CMK (cell line): ENCODE data around the gene SH3PXD2B.
"Not testable (repeated sequence)": the region's sequence is repeated elsewhere in the genome, so short reads cannot be mapped to it uniquely, and the experiment has no call there.

ENCODE experiments used
- DNase-seq: peaks from one replicate; pipeline ENCODE4 v3.0.0-alpha.2; 2010; ENCODE audit warnings: low read depth

SH3PXD2B gene

GRCh38 chr5:172485511-172486202, 31.3 kb upstream of the SH3PXD2B start:
- no peak for DNase-seq

- DNase-seq: no peak
These were observed 30.3 kb upstream of the SH3PXD2B start for GRCh38 chr5:172484664-172485063.

- no peak for DNase-seq
These were observed 28.1 kb upstream of the SH3PXD2B start for GRCh38 chr5:172482156-172483020.

GRCh38 chr5:172481011-172481800, 26.9 kb upstream of the SH3PXD2B start:
- no peak for DNase-seq

GRCh38 chr5:172479784-172480115, 25.4 kb upstream of the SH3PXD2B start:
- DNase-seq: no peak

- peak; percentile 53 for DNase-seq
These were observed 24.9 kb upstream of the SH3PXD2B start for GRCh38 chr5:172479034-172479783.

GRCh38 chr5:172478695-172479033, 24.3 kb upstream of the SH3PXD2B start:
- DNase-seq: not testable (repeated sequence)

GRCh38 chr5:172478256-172478655, 23.9 kb upstream of the SH3PXD2B start:
- DNase-seq: no peak

- DNase-seq: no peak
These were observed 23.1 kb upstream of the SH3PXD2B start for GRCh38 chr5:172477466-172477865.

GRCh38 chr5:172474293-172474692, 20.0 kb upstream of the SH3PXD2B start:
- DNase-seq: no peak

- DNase-seq: no peak
These were observed 19.1 kb upstream of the SH3PXD2B start for GRCh38 chr5:172473427-172473826.

- no peak for DNase-seq
These were observed 15.4 kb upstream of the SH3PXD2B start for GRCh38 chr5:172469697-172470096.

- DNase-seq: no peak
These were observed 11.7 kb upstream of the SH3PXD2B start for GRCh38 chr5:172466062-172466461.

GRCh38 chr5:172463031-172463430, 8.7 kb upstream of the SH3PXD2B start:
- no peak for DNase-seq

GRCh38 chr5:172459783-172460165, 5.4 kb upstream of the SH3PXD2B start:
- no peak for DNase-seq

GRCh38 chr5:172458976-172459782, 4.9 kb upstream of the SH3PXD2B start:
- no peak for DNase-seq

GRCh38 chr5:172456076-172456722, 1.9 kb upstream of the SH3PXD2B start:
- no peak for DNase-seq

GRCh38 chr5:172455511-172456061, 1.3 kb upstream of the SH3PXD2B start:
- no peak for DNase-seq

- no peak for DNase-seq
These were observed 709 bp upstream of the SH3PXD2B start for GRCh38 chr5:172455087-172455381.

GRCh38 chr5:172453986-172454357, 353 bp downstream of the SH3PXD2B start:
- DNase-seq: no peak
